Smooth muscle cell of the brain vasculature (primary cell): ENCODE measurements around the gene PSMG4.
"Not testable (repeated sequence)": the region's sequence is repeated elsewhere in the genome, so short reads cannot be mapped to it uniquely, and the experiment has no call there.

ENCODE experiments used
- DNase-seq: peaks from one replicate; pipeline ENCODE4 v3.0.0-alpha.2; 2012; ENCODE audit warnings: low read depth, low spot score

PSMG4 gene

DNA sequence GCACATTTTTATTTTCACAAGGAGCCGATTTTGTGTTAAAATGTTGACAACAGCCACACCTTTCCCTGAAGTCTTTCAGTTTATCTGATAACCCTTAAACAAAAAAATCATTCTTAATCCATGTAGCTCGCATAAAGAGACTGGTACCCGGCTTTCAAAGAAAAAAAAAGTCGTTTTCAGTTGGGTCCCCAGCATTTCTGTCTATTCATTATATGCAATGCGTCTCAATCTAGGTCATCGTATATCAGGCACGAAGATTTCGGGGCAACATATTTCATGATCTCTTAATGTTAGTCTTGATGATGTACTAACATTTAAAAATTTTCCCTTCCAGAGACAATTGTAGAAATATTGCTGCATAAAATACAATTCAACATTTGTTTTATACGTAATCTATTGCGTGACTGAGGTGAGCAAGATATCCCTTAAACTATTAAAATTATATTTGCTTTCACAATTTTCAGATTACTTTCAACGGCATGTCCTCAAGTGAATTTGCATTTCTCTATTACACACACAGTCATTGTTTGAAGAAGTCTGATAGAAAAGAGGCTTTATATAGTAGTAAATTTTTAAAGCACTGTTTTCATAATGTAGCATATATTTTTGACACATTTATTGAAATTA is 28.4 kb upstream of the PSMG4 start:
- DNase-seq, result no peak

DNA sequence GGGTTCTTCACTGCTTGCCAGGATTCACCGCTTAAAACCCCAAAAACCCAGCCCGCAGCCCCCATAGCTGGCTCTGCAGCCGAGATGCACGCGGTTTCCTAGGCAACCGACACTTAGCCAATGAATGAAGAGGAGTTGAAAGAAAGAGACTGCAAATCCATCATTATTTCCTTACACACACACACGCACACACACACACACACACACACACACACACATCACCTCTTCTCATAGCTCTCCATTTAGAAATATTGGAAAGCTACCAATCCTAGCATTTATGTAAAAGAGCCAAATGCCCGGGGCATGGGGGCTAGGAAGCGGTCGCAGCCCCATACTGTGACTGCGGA is 27.9 kb upstream of the PSMG4 start:
- DNase-seq, result no peak

DNA sequence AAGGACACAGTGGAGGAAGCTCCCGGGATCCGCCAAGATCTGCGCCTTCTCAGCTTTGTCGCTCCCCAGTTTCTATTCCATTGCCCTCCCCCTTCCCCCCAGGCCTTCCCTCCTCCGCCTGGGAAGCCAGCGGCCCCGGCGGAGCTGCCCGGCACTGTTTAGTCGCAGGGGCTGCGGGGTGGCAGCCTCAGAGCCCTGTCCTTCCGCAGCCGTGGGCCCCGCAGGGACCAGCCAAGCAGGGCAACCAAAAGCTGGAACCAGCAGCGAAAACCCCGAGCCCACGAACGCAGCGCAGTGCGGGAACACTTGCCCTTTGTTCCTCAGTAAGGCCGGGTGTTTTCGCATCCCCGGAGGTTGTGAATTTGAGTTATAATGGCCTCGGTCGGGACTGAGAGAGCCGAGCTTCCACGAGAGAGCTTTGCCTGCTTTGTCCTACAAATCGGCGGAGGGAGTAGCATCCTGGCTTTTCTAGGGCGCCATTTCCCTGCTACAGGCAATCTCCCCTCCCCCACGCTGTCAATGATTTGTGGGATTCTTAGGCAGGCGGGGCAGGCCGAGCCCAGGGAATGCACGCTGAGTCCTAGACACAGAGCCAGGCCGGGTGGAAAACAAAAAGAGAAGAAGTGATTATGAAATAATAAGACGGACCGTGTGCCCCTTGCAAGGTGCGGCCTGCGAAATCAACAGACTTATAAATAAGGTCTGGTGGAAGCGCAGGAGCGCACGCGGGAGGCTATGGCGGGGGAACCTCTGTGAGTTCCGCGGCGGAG is 27.3 kb upstream of the PSMG4 start:
- no peak for DNase-seq

DNA sequence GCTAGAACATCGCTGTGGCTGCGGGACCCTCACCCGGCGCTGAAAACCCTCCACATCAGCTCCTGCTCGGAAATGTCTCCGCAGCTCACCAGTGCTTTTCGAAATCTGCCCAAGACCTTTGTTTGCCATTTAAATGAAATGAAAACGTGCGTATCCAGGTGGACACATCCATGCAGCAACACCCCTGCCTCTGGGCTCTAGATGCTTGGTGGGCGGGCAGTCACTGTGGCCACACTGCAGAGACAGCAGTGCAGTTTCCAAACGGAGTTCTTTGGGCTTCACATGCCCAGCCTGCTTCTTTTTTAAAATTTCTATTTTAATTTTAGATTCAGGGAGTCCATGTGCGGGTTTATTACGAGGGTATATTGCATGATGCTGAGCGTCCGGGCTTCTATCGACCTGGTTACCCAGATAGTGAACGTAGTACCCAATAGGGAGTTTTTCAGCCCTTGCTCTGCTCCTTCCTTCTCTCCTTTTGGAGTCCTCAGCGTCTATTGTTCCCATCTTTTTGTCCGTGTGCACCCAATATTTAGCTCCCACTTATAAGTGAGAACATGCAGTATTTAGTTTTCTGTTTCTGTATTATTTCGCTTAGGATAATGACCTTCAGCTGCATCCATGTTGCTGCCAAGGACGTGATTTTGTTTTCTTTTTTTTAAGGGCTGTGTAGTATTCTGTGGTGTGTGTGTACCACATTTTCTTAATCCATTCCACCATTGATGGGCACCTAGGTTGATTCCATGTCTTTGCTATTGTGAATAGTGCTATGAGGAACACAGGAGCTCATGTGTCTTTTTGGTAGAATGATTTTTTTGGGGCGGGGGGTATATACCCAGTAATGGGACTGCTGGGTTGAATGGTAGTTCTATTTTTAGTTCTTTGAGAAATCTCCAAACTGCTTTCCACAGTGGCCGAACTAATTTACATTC is 26.5 kb upstream of the PSMG4 start:
- DNase-seq, result no peak

DNA sequence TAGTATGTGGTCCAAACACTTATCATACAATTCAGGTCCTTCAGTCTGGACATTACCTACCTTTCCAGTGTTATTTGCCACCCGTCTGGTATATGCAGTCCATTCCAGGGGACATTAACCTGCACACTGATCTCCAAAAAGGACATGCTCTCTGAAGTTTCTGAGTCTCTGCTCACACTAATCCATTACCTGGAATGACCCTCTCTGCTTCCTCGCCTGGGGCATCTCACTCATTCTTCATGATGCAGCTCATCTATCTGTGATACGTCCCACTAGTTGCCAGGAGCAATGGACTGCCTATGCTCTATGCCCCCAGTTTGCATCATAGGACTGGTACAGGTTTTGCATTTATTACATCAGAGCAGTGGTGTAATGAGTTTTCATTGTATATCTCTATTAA is 25.4 kb upstream of the PSMG4 start:
- no peak for DNase-seq

DNA sequence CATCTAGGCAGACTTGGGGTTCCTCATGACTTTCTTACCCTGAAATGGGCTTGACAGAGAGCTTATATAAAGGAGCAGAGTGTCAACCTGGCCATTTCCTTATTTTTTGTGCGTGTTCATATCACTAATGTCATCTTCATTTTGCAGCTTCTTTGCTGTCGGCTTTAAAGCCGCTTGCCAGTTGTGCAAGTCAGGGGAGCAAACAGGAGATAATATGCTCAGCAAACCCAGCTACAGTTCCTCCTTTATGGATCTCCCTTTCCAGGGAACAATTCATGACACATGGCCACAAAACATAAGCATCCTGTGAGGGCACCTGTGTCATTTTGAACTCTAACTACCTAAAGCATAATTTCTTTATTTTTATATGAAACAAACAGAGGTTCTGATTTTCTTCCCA is 24.8 kb upstream of the PSMG4 start:
- DNase-seq, result no peak

DNA sequence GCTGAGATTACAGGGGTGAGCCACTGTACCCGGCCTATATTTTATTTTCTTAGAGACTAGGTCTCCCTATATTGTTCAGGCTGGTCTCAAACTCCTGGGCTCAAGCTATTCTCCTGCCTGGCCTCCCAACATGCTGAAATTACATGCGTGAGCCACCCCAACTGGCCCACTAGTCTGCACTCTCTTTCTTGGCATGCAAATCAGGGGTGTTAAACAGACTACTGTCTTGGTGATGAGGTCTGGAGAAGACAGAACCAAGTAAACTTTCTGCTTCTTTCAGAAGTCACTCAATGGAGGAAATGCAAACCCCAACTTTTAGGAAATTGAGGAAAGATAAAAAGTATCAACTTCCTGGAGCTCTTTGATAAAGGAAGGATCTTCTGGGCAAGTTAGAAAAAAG is 23.3 kb upstream of the PSMG4 start:
- DNase-seq, result no peak

DNA sequence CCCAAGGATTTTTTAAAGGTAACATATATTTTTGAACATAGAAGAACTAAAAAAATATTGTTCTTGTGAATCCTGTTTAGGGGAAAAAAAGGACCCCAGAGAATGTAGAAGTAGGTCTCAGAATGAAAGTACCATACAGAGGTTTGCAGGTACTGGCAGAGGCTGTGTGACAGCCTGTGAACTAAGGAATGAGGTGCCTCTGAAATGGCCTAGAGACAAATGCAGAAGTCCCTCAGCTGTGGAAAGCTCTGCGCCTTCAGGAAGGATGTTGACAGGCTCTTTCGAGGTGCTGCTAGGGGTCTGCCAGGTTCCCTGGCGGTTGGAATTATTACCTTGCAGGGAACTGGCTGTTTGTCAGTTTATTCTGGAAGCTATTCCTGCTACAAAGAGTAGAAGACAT is 22.7 kb upstream of the PSMG4 start:
- DNase-seq, result no peak

DNA sequence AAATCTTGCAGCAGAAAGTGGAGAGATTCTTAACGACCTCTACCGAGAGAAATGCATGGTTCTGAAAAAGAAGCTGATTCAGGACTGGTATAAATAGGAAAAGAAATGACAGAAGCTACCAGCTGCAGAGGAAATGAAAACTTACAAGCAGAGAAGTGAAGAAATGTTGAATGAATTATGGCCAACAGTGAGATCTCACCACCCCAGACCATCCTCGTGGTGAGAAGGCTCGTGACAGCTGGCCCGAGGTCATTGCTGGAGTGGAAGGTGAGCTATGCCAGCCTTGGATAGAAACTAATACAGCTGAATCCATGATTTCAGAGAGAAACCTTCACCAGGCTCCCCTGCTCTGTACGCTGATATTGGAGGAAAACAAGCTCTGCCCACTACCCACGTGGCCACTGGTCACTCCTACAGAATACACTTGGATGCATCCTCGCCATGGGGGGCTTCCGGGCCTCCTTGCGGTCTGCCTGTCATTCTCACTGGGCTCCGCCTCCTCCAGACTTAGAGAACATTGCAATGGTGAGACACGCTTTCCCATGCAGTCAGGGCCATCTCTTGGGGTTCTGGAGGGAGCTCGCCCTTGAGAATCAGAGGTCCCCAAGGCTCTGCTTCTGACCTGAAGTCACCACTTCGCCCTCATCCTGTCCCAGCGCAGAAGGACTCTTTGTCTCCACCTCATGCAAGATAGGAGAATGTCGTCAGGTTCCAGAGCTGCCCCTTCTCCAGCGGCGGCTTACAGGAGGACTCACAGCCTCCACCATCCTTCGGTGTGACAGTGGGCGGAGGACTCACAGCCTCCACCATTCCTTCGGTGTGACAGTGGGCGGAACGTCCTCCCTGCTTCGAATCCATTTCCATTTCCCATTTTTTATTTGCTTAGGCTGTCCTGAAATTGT is 20.7 kb upstream of the PSMG4 start:
- DNase-seq, result no peak

DNA sequence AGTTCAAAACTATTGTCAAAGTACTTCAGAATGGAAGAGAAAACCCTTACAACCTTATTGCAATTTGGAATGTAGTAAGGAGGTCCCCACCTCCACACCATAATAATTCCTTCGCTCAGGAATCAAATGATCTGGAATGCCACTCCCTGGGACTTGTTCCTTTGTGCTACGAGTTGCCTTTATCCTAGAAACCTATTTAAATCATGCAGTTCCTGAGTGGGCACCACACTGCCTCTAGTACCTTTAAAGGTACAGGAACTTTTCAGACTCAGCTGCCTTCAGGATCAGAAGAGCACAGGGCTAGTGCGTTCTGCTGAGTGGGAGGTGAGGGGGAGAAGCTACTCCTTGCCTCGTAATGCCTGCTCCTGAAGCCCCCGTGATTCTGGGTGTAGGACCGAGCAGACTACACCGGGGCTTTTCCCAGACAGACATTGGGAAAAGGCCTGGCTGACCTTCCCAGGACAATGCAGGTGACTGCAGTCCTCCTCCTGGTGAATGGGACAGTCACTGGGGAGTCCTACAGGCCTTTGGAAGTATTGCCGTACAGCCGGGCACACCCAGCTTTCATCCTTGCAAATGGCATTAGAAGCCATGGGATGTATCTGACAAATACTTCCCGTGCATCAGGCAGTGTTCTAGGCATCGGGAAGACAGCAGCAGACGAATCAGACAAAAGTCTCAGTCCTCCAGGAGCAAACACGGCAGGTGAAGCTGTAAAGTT is 19.5 kb upstream of the PSMG4 start:
- no peak for DNase-seq

DNA sequence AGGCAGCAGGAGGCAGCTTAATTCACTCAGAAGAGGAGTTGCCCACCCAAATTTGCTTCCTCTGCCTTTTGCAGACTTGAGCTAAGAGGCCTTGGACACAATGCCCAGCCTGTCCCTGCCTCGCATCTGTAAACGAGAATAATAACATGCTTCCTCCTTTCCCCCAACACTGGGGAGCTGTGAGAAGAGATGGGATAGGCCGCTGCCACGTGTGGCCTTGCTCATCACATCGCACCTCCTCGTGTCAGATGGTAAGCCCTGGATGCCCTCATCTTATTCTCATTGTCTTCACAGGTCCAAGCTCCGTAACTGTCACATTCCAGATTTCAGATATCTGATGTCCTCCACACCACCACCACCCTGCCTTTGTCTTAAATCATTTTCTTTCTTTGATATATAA is 18.2 kb upstream of the PSMG4 start:
- no peak for DNase-seq

DNA sequence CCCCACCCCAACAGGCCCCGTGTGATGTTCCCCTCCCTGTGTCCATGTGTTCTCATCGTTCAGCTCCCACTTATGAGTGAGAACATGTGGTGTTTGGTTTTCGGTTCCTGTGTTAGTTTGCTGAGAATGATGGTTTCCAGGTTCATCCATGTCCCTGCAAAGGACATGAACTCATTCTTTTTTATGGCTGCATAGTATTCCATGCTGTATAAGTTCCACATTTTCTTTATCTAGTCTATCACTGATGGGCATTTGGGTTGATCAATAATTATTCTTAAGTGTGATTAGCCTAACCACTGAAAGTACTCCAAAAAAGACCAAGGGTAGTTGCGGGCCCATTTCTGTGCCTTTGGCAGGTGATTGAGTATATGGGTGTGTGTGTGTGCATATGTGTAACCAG is 17.0 kb upstream of the PSMG4 start:
- DNase-seq, result not testable (repeated sequence)

DNA sequence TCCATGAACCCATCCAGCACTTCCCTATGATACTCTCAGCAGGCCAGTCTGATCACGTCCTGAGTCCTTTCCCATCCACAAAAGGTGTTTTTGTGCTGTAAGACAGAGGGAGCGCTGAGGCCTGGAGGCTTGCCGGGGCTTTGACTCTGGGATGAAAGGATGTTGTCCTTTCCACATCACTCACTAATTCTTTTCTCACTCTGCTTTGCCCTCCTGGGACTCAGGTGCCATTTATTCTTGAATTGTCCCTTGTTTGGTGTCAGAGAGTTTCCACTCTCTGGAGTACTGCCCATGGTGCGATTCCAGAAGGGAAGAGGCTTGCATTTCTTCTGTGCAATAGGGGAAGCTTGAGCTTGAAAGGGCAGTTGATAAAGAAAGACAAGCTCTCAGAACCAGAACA is 16.0 kb upstream of the PSMG4 start:
- no peak for DNase-seq

DNA sequence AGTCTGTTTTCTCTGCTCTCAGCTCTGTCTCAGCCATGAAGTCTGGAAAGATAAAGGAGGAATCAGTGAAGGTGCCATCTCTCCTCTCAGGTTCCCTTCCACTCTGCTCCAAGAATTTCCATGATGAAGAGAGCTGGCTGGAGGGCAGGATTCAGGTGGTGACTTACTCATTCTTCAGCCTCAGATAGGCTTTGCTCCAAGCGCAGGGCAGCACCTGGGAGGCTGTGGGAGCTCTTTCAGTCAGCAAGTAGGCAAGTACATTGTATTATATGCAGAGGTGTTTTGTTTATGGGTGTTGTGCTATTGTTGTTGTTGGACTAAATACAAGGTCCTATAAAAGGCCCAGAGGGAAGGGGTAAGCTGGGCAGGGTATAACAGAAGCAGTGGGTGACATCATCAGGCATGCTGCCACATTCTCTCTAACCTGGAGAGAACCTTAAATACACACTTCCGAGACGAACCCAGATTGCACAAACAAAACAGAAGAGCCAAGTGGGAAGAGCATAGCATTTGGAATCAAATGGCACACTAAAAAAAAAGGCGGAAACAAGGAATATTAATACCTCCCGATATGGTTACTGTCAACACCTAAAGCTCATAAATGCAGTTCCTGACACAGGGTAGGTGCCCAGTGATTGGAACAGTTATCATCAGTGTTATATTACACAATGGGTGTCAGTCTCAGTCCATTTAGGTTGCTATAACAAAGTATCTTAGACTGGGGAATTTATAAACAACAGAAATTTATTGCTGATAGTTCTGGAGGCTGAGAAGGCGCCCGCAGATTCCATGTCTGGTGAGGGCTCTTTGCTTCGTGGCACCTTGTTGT is 14.5 kb upstream of the PSMG4 start:
- no peak for DNase-seq

DNA sequence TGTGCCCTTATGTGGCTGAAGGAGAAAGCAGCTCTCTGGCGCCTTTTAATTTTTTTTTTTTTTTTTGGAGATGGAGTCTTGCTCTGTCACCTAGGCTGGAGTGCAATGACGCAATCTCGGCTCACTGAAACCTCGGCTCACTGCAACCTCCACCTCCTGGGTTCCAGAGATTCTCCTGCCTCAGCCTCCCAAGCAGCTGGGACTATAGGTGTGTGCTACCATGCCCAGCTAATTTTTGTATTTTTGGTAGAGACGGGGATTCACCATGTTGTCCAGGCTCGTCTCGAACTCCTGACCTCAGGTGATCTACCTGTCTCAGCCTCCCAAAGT is 13.9 kb upstream of the PSMG4 start:
- not testable (repeated sequence) for DNase-seq

DNA sequence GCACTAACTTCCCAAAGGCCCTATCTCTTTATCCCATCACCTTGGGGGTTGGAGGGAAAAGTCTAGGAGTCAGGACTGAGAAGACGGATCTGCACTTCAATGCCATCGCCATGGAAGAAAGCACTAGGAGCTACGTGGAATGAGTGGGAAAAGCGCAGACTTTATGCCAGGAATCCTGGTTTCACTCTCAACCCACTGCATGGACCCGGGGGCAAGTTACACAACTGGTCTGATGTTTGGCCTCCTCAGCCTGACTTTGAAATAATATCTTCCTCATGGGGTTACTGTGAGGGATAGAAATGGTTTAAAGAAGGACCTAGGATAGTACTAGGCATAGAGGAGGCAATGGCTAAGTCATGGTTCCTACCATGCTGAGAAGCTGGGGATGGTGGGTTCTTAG is 13.5 kb upstream of the PSMG4 start:
- DNase-seq, result no peak

DNA sequence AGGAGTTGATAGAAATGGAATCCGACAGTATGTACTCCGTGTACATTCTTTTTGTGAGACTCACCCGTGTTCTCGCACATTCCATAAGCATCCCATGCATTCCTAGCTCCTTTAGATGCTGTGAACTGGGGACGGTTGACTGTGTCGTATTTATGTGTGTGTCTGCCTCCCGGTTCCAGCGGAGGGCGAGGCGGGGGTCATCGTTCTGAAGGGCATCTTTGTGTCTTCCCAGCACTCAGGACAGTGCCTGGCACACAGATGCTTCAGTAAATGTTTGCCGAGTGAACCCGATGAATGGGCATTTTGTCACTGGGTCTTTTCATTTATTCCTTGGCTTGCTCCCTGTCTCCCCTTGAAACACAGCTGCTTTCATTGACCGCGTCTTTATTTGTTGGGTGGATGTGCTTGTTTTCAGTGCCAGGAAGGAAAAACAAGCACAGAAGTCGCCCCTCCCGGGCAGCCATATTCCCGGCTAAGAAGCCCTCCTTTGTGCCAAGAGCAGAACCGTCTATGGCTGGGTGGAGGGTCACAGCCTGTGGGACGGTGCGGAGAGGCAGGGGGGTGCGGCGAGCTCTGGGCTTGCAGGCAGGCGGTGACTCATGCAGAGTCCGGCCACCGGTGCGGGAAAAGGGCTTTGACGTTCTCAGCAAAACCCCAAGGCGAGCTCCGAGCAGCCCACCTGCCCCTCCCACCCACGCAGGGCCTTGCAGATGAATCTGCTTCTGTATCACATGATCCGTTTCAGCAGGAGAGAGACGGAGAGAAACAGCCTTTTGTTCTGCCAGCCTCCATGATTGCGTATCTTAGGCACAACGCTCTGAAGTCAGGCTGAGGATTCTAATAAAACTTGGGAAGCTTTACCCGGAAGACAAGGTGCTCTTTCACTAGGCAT is 11.2 kb upstream of the PSMG4 start:
- DNase-seq, result peak; percentile 60

DNA sequence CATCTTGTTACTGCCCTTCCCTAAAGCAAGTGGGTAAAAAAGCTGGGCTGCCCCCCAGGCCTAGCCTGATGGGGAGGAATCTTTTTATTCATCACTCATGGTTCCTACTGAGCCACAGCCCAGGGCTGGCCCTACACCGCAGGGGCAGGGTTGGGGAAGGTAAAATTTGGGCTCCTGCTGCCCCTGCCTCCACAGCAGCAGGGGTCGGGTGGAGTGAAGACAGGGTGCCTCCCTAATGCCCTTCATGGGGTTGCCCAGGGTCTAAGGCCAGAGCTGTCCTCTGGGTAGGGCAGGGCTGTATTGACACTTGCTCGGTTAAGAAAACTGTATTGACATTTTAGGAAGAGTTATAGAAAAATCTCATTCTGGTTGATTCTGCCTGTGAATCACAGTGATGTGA is 8.9 kb upstream of the PSMG4 start:
- no peak for DNase-seq

DNA sequence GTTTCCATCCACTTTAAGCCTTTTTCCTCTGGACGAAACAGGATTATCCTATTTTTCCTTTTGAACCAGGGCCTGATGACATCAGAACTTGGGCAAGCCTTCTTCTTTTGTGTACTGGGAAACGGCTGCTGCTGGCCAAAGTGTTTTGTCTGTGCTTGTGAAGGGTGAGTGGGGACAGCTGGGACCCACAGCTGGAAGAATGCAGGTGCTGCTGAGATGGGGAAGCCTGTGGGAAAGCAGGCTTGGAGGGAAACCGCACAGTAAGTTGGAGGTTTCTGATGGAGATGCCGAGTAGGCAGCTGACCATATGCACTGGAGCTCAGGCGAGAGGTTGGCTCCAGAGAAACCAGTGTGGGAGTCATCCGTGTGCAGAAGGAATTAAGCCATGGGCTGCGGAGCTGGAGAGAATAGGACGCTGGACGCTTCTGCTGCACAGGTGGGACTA is 8.5 kb upstream of the PSMG4 start:
- no peak for DNase-seq
